BJ (cell line): ENCODE results near the gene TNIP2. TPM values are rescaled to one million over a fixed set of nuclear protein-coding genes. Genes with fewer than 3 reads are reported as not detected.

Source experiments
- CTCF ChIA-PET: fragments of 350-600 bp; formaldehyde crosslinking; extraction: SDS; loops from one replicate; lab custom pipeline; 2021; ENCODE audit warnings: antibody characterized with exemption, inconsistent platforms; lab: Yijun Ruan, JAX
- POLR2A ChIA-PET: fragments of 300-600 bp; sonication (Branson Sonifier 250); formaldehyde crosslinking; extraction: SDS; loops from one replicate; lab custom pipeline; 2021; ENCODE audit warnings: antibody characterized with exemption; lab: Charles Lee
- DNase-seq: peaks from one replicate; pipeline ENCODE4 v3.0.0-alpha.2; 2011; ENCODE audit warnings: low read depth
- H3K27me3 ChIP-seq: 2 replicates; pipeline ENCODE4 v1.6.0; 2011; ENCODE audit warnings: low read length; ENCODE audit not compliant: control insufficient read depth, insufficient read depth
- H3K36me3 ChIP-seq: 2 replicates; pipeline ENCODE4 v1.5.1; 2011; ENCODE audit warnings: low read length; ENCODE audit not compliant: control insufficient read depth, insufficient read depth
- H3K4me3 ChIP-seq: 2 replicates; pipeline ENCODE4 v1.5.1; 2011; ENCODE audit warnings: low read depth, mild to moderate bottlenecking, control low read depth, low read length
- CTCF ChIP-seq: IDR thresholded peaks from 2 replicates; pipeline ENCODE4 v1.5.1; 2011; ENCODE audit warnings: low read depth, mild to moderate bottlenecking, control low read depth, inconsistent platforms, low read length, moderate library complexity; ENCODE audit not compliant: insufficient read depth
- polyA plus RNA-seq: library from polyadenylated mRNA; depleted of rRNA; stranded (reverse); fragments of >200 nt; gene quantifications from 2 replicates; pipeline ENCODE4 v1.2.3, GENCODE V29; 2011

Gene TNIP2
- polyA plus RNA-seq, 1 experiment = 48.1 TPM

- ChIA-PET POLR2A (interaction anchor here (0.6 kb wide), 1 partner anchor 11 kb away, joined by 7 read pairs; no protein-coding TSS in a partner anchor), CTCF (interaction anchor here (1.0 to 1.6 kb wide), 3 partner anchors 8 to 219 kb away, joined by 3 to 5 read pairs (median 3); no protein-coding TSS in a partner anchor)
- H3K27me3 ChIP-seq = no peaks in the 10 kb centered on the region
- no peak for TF ChIP-seq CTCF
- H3K4me3 ChIP-seq = peak overlapping the region; percentile 1; the same call in 1 of the 2 replicates
- H3K36me3 ChIP-seq = 0 out of 2 replicates have a peak, but pooled peaks cover 2% of the 10 kb centered on the region
- DNase-seq = no peak
These were observed 685 bp upstream of the TNIP2 start for GRCh38 chr4:2756691-2757350.

- Histone ChIP-seq H3K4me3 (peak overlapping the region; percentile 98), H3K27me3 (no peaks in the 10 kb centered on the region), H3K36me3 (0 out of 2 replicates have a peak, but pooled peaks cover 2% of the 10 kb centered on the region)
- no peak for TF ChIP-seq CTCF
- ChIA-PET CTCF (interaction anchor here (0.7 to 1.6 kb wide), 4 partner anchors 10 to 539 kb away, joined by 3 to 5 read pairs (median 4); no protein-coding TSS in a partner anchor), POLR2A (no interaction called here)
- no peak for DNase-seq
These were observed 1.0 kb downstream of the TNIP2 start for GRCh38 chr4:2754848-2755819.

- TF ChIP-seq CTCF = no peak
- Histone ChIP-seq H3K4me3 (no peak overlapping the region), H3K27me3 (no peaks in the 10 kb centered on the region), H3K36me3 (0 out of 2 replicates have a peak, but pooled peaks cover 2% of the 10 kb centered on the region)
- ChIA-PET CTCF (interaction anchor here (1.9 kb wide), 1 partner anchor 10 kb away, joined by 5 read pairs; no protein-coding TSS in a partner anchor), POLR2A (no interaction called here)
- no peak for DNase-seq
These were observed 2.7 kb downstream of the TNIP2 start for GRCh38 chr4:2753436-2753835.

GRCh38 chr4:2750719-2751605, 5.2 kb downstream of the TNIP2 start:
- CTCF ChIA-PET = interaction anchor here (1.0 to 1.9 kb wide), 2 partner anchors 9 to 12 kb away, joined by 3 to 5 read pairs; no protein-coding TSS in a partner anchor
- no peak for DNase-seq
- Histone ChIP-seq H3K36me3 (peaks cover 17% of the 10 kb centered on the region), H3K27me3 (no peaks in the 10 kb centered on the region), H3K4me3 (no peak overlapping the region)
- POLR2A ChIA-PET = no interaction called here
- TF ChIP-seq CTCF = no peak
